Measurements from ENCODE around the gene TM4SF20.
"Not testable (repeated sequence)": the region's sequence is repeated elsewhere in the genome, so short reads cannot be mapped to it uniquely, and the experiment has no call there.

The TM4SF20 gene

GRCh38 chr2:227366769-227367426 is 12.2 kb downstream of the TM4SF20 start:
- DNase-seq (ENCODE audit: low read depth), result no peak

DNA sequence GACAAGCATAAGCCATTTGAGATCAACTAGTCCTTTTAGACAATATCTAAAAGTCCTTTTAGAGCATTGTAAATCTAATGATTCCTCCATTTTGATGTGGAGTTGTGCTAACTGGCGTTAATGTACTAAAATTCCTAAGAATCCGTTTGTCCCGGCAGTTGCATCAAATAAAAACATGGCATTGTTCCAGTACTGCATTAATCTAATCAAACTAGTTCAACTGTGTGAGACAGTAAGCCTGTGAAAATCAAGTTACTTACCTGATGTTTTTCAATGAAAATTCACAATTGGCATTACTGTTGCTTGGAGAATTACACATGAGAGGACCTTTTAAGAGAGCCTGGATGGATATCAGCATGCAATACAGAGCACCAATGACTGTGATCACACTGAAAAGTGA is 13.3 kb downstream of the TM4SF20 start:
- DNase-seq (ENCODE audit: low read depth), result no peak

- DNase-seq (ENCODE audit: low read depth), result not testable (repeated sequence)
Observed at GRCh38 chr2:227364585-227365263, 14.4 kb downstream of the TM4SF20 start.

DNA sequence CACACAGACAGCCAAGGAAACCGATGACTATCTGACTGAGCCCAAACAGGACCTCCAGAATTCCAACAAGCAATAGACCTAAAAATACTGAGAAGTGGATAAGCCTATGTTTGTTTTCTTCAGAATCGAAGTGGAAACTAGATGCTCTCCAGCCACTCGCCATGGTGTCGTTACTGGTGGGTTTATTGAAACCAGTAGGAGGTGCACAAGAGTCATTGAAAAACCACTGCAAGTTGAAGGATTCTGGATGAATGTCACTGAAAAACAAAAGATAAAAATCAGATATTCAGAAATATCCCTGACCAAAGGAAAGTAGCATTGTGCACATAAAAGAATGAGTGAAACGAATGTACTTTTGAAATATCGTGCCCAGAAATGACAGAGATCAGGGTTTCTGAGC is 15.3 kb downstream of the TM4SF20 start:
- no peak for DNase-seq (ENCODE audit: low read depth)

DNA sequence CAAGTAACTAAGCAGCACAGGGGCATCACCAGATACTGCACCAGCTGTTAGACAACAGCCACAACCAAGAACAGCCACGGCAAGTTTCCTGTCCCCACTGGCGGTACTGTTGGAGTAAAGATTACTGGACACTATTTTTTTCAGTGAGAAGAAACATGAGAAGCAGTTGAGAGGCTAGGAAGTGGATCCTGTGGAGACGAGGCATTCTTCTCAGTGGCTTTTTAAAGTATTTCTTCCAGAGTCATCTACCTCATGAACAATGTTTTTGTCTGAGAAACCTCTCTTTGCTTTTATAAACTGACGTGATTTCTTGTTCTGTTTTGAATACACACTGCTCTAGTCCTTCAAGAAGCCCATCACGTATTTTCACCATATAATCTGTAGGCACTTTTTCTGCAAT is 18.8 kb downstream of the TM4SF20 start:
- no peak for DNase-seq (ENCODE audit: low read depth)

DNA sequence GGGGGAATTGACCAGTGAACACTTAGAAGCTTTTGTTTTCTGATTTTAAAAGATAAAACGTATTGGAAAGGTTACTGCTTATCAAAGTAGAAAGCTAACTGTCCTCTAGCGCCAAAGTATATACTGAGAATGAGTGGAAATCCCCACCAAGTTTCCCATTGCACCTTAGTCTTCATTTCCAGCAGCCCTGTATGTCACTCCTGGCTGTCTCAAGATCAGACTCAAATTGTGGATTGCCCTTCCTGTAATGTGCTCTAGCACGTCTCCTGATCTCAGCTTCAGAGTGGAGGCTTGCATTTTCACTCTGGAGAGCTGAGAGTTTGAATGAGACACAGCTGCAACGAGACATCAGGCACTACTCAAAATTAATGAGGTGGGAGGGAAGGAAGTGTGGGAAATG is 27.5 kb downstream of the TM4SF20 start:
- DNase-seq (ENCODE audit: low read depth), result no peak

DNA sequence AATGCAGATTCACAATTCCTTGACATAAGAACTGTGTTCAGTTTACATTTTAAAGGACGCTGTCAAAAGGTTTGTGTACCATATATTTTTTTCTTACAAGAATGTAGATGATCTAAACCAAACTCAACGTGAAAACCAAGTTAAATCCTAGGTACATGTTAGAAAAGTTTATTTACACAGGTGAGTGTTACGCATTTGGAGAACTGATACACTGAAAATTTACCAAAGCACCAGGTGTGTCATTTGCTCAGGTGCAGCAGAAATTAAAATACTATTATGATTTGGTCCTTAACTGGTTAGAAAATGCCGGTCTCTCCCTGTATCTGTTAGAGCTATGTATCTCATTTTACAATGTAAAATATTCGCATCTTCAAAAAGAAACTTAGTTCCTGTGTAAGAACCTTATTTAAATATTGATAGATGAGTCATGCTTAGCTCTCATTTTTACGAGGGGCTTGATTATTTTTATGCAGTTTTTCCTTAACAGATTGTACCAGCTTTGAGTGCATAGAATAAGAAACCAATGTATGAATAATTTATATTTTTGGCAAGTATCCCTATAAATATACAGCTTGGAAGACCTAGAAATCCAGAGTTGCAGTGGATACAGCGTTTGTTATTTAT is 29.0 kb downstream of the TM4SF20 start:
- DNase-seq (ENCODE audit: low read depth), result no peak

GRCh38 chr2:227348324-227348723 is 30.8 kb downstream of the TM4SF20 start:
- no peak for DNase-seq (ENCODE audit: low read depth)

DNA sequence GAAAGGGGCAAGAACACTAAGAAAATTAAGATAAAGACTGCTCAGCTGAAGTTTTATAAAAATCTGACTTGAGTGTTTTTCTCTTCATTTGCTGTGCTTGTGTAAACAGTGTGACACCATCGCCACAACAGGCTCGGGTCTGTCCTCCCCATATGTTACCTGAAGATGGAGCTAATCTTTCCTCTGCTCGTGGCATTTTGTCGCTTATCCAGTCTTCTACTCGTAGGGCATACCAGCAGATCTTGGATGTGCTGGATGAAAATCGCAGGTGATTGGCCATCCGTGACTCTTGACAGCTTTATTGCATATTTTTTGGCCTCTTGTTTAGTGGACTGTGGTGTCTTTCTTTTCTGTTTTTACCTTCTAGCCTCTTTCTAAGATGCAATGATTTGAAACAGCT is 32.0 kb downstream of the TM4SF20 start:
- DNase-seq (ENCODE audit: low read depth), result no peak

- no peak for DNase-seq (ENCODE audit: low read depth)
Observed at GRCh38 chr2:227344231-227344630, 34.9 kb downstream of the TM4SF20 start.

- DNase-seq (ENCODE audit: low read depth), result no peak
Observed at GRCh38 chr2:227341553-227341952, 37.6 kb downstream of the TM4SF20 start.

GRCh38 chr2:227340106-227340505 is 39.0 kb downstream of the TM4SF20 start:
- DNase-seq (ENCODE audit: low read depth), result no peak

GRCh38 chr2:227339098-227339599 is 40.0 kb downstream of the TM4SF20 start:
- DNase-seq (ENCODE audit: low read depth), result no peak

DNA sequence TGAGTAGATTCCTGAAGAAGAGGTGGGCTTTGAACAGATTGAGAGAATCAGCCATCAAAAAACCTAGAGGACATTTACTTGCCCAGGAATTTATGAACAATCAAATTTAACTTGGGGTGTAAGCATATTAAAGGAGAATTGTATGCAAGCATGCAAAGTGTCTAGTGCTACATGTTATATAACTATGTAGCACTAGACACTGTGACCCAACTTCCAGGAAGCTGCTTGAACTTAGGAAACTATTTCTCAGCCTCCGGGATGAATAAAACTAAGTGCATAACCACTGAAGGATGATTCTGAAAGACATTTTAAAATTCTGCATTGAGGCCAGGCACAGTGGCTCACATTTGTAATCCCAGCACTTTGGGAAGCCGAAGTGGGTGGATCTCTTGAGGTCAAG is 41.7 kb downstream of the TM4SF20 start:
- DNase-seq (ENCODE audit: low read depth), result no peak

DNA sequence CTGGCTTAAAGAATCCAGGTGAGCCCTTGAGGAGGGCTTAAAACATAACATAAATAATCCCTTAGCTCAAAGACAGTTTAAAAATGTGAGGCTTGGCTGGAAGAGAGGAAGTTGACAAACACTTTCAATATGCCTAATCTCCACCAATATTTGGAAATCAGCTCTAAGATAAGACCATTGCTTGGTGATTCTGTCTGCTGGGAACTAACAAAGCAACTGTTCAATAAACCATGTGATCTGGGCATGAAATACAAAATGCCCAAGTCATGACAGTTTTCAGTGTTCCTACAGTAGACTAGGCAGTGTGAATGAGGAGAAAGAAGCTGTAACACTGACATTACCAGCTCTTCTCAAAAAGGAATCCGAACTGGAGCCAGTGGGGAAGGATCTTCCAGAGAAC is 43.4 kb downstream of the TM4SF20 start:
- DNase-seq (ENCODE audit: low read depth), result no peak

DNA sequence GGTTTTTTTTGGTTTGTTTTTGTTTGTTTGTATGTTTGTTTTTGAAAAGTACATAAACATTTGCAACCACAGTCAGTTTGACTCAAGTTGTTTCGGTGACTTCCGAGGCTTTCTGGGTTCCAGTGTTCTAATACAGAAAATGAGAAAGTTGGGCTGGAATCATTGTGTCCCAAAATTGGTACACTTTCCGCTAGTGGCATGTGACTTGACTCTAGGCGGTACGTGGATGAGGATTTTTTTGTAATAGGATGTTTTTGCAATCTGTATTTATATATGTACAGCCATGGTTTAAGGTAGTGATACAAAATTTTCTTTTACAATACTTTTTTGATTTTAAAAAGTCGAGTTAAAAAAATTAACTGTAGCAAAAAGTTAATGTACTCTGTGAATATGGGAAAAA is 52.3 kb downstream of the TM4SF20 start:
- no peak for DNase-seq (ENCODE audit: low read depth)

DNA sequence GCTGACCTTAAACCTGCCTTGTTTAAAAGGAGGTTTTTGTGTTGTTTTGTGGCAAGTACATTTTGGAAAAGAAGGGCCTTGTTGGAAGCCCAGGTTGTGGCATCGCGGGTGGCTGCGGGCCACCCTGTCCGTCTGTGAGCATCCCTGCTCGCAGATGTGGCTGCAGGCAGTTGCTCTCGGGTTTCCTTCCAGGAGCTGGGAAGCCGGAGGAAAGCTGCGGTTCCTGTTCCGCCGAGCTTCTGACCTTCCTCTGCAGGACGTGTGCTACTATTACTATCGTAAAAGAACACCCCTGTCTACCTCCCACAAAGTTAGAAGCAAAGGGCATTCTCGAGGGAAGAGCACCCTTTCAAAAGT is 53.3 kb downstream of the TM4SF20 start:
- DNase-seq (ENCODE audit: low read depth), result no peak

DNA sequence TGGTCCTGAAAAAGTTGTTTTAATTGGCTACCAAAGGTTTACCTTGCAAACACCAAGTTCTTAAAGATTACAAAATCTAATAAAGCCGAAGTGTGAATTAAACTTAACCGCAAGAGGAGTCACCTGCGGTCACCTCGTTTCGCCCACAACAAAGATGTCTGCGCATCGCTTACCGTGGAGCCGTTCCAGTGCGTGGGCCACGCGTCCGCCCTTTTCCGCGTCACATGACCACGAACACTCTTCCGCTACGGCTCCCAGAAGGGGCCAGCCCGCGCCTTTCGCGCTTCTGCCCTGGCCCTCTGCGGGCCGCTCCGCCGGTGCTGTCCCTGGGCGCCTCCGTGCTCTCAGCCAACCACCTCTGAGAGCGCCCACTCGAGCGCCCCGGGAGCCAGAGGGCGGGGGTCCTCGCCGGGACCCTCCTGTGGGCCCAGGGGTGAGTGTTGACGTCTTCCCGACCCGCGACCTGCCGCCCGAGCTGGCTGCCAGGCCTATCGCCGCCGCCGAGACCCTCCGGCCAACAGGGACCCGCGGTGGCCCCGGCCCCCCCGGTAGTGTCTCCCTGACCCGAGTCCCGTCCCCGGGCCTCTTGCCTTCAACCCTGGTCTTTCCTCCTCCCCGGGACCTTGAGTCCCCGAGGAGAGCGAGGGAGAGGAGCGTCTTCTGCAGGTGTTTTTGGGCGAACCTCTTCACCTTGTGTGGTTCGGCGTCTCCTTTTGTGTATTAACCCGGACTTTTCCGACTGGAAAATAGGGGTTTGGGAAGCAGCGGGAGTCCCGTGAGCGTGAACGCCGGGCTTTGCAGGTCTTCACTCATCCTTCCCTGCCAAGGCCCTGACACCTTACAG is 53.9 kb downstream of the TM4SF20 start, which contains the start of gene MFF:
MFF (plus strand) TSS at position 257 of the 844 bp plus-strand sequence. CDS start 5,415 bp downstream, outside the sequence.
- peak; percentile 85 for DNase-seq (ENCODE audit: low read depth)

DNA sequence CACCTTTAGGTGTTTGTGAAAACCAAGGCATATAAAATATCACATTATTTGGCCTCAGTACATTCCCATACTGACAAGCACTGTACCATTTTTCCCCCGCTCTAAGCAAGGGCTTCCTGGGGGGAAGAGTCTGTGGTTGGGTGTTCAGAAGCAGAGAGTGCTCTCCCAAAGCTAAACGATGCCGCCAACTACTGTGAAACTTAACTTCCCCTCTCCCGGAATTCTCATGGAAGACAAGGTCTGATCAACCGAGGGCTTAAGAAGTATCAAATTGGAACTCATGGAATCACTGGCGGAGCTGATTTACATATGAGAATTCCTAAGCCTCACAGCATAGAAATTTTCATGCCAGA is 54.5 kb downstream of the TM4SF20 start:
- DNase-seq (ENCODE audit: low read depth), result no peak

GRCh38 chr2:227323818-227324217 is 55.3 kb downstream of the TM4SF20 start:
- DNase-seq (ENCODE audit: low read depth), result no peak

GRCh38 chr2:227322530-227323205 is 56.4 kb downstream of the TM4SF20 start:
- DNase-seq (ENCODE audit: low read depth), result no peak

Data from activated T-cell treated with anti-CD3 and anti-CD28 coated beads for 1 hour (primary cell).